Prostate gland (tissue), 2 donors: Measurements from ENCODE around the gene FBXL7. TPM values are rescaled to one million over a fixed set of nuclear protein-coding genes. Genes with fewer than 3 reads are reported as not detected.

Source experiments
- DNase-seq: peaks from one replicate; pipeline ENCODE4 v3.0.0-alpha.2; 2019; ENCODE audit warnings: low spot score
- H3K27ac ChIP-seq, 2 donors: fragments of 200-600 bp; sonication (generic); 2 replicates each; pipeline ENCODE4 v1.5.1; 2017 to 2019
- H3K27me3 ChIP-seq: fragments of 200-600 bp; sonication (generic); replicated peaks from 2 replicates; pipeline ENCODE4 v1.5.1; 2019; ENCODE audit not compliant: insufficient read depth
- H3K36me3 ChIP-seq, 2 donors: fragments of 200-600 bp; sonication (generic); 1 replicate in 1 of 2; 2 replicates in 1 of 2; pipeline versions ENCODE4 v1.5.1 to v1.8.1; 2017 to 2019
- H3K4me1 ChIP-seq: fragments of 200-600 bp; sonication (generic); replicated peaks from 2 replicates; pipeline ENCODE4 v1.5.1; 2019
- H3K4me3 ChIP-seq, 2 donors: fragments of 200-600 bp; sonication (generic); 2 replicates each; pipeline ENCODE4 v1.5.1; 2017 to 2019
- H3K9me3 ChIP-seq: fragments of 200-600 bp; sonication (generic); 2 replicates; pipeline ENCODE4 v1.5.1; 2017
- CTCF ChIP-seq, 4 experiments: fragments of 200-600 bp in 2 of 4; fragments of 450-650 bp in 2 of 4; sonication (generic) in 2 of 4; IDR thresholded peaks; 1 replicate in 3 of 4; 2 replicates in 1 of 4; pipeline ENCODE4 v1.5.1; 2016 to 2019; ENCODE audit warnings: antibody characterized with exemption in 4 of 4, mild to moderate bottlenecking in 2 of 4, moderate library complexity in 2 of 4
- POLR2A ChIP-seq: fragments of 450-650 bp; IDR thresholded peaks from one replicate; pipeline ENCODE4 v1.6.1; 2016; ENCODE audit warnings: antibody characterized with exemption, mild to moderate bottlenecking
- POLR2AphosphoS5 ChIP-seq: sonication (generic); formaldehyde crosslinking; IDR thresholded peaks from one replicate; pipeline ENCODE4 v1.6.1; 2017; ENCODE audit warnings: antibody characterized with exemption
- WGBS: methylation state at CpG from one replicate; pipeline ENCODE4 v1.1.5; 2018; 5-methylcytosine and 5-hydroxymethylcytosine counted together
- intact Hi-C: fragments of 100-400 bp; cut with DNase I; formaldehyde crosslinking; loops from one replicate; pipeline ENCODE4 v1.14.2; 2022
- total RNA-seq, 2 donors: library from RNA; depleted of rRNA; stranded (reverse); fragments of >200 nt; gene quantifications; one replicate each; pipeline ENCODE4 v1.1.0, GENCODE V29; 2016

FBXL7 gene
- total RNA-seq, 2 donors from 2014 or later: 21.2 to 24.2 TPM

- intact Hi-C loops: no loop called here
- 67% methylated on average over 5 of the region's 5 CpGs for WGBS
- Histone ChIP-seq H3K27ac (no peak overlapping the region), H3K4me3 (no peak overlapping the region), H3K36me3 (no peaks in the 10 kb centered on the region), H3K27me3 (no peaks in the 10 kb centered on the region), H3K9me3 (no peaks in the 10 kb centered on the region), H3K4me1 (no peaks in the 10 kb centered on the region)
- no peak for DNase-seq
- TF ChIP-seq CTCF (IDR thresholded peaks at IDR 0.05) (no peak), POLR2AphosphoS5 (no peak), POLR2A (no peak)
Observed at GRCh38 chr5:15683332-15683731, 183.4 kb downstream of the FBXL7 start.

GRCh38 chr5:15687401-15687800 is 187.4 kb downstream of the FBXL7 start:
- Histone ChIP-seq H3K27me3 (no peaks in the 10 kb centered on the region), H3K27ac (no peak overlapping the region), H3K4me1 (no peaks in the 10 kb centered on the region), H3K9me3 (no peaks in the 10 kb centered on the region), H3K4me3 (no peak overlapping the region), H3K36me3 (no peaks in the 10 kb centered on the region)
- intact Hi-C loops: no loop called here
- no peak for DNase-seq
- TF ChIP-seq CTCF (IDR thresholded peaks at IDR 0.05) (no peak), POLR2A (no peak), POLR2AphosphoS5 (no peak)
- 93% methylated on average over 3 of the region's 3 CpGs for WGBS

GRCh38 chr5:15689836-15690235 is 189.9 kb downstream of the FBXL7 start:
- Histone ChIP-seq H3K27ac (no peak overlapping the region), H3K36me3 (no peaks in the 10 kb centered on the region), H3K9me3 (no peaks in the 10 kb centered on the region), H3K27me3 (no peaks in the 10 kb centered on the region), H3K4me1 (no peaks in the 10 kb centered on the region), H3K4me3 (no peak overlapping the region)
- WGBS: 91% methylated on average over 1 of the region's 1 CpG
- TF ChIP-seq POLR2AphosphoS5 (no peak), CTCF (IDR thresholded peaks at IDR 0.05) (no peak), POLR2A (no peak)
- no peak for DNase-seq
- intact Hi-C loops: no loop called here

GRCh38 chr5:15690611-15691010 is 190.6 kb downstream of the FBXL7 start:
- DNase-seq: no peak
- 64% methylated on average over 1 of the region's 1 CpG for WGBS
- Histone ChIP-seq H3K4me3 (no peak overlapping the region), H3K27me3 (no peaks in the 10 kb centered on the region), H3K36me3 (no peaks in the 10 kb centered on the region), H3K9me3 (no peaks in the 10 kb centered on the region), H3K27ac (no peak overlapping the region), H3K4me1 (no peaks in the 10 kb centered on the region)
- intact Hi-C loops: no loop called here
- no peak for TF ChIP-seq CTCF (IDR thresholded peaks at IDR 0.05)
- TF ChIP-seq POLR2AphosphoS5: no peak
- TF ChIP-seq POLR2A: no peak

- intact Hi-C loops: no loop called here
- no peak for TF ChIP-seq POLR2AphosphoS5
- Histone ChIP-seq H3K4me1 (no peaks in the 10 kb centered on the region), H3K36me3 (no peaks in the 10 kb centered on the region), H3K4me3 (no peak overlapping the region), H3K27ac (no peak overlapping the region), H3K27me3 (no peaks in the 10 kb centered on the region), H3K9me3 (no peaks in the 10 kb centered on the region)
- WGBS: 84% methylated on average over 5 of the region's 5 CpGs
- no peak for DNase-seq
Observed at GRCh38 chr5:15691521-15691920, 191.5 kb downstream of the FBXL7 start.
